Smooth muscle cell (in vitro differentiated cells): Measurements from ENCODE around the gene CCDC102A. TPM values are rescaled to one million over a fixed set of nuclear protein-coding genes. Genes with fewer than 3 reads are reported as not detected.
A peak's percentile ranks its signal among the peaks of the same experiment; 100 is the strongest.

Experiments used
- DNase-seq: peaks from one replicate; lab custom pipeline; 2025; ENCODE audit not compliant: unreplicated experiment; lab: John Stamatoyannopoulos, UW
- H2AFZ ChIP-seq: fragments of 200-600 bp; sonication (generic); 2 replicates; pipeline ENCODE4 v1.6.0; 2016; ENCODE audit warnings: antibody characterized with exemption, low read depth, mild to moderate bottlenecking
- H3F3A ChIP-seq: fragments of 200-600 bp; sonication (generic); 2 replicates; pipeline ENCODE4 v1.6.0; 2017; ENCODE audit warnings: antibody characterized with exemption, low read depth
- H3K27ac ChIP-seq: fragments of 200-600 bp; sonication (generic); 2 replicates; pipeline ENCODE4 v1.5.1; 2016; ENCODE audit warnings: low read depth, mild to moderate bottlenecking
- H3K27me3 ChIP-seq: fragments of 200-600 bp; sonication (generic); 2 replicates; pipeline ENCODE4 v1.6.1; 2016; ENCODE audit warnings: low read depth, mild to moderate bottlenecking
- H3K36me3 ChIP-seq: fragments of 200-600 bp; sonication (generic); 2 replicates; pipeline ENCODE4 v1.5.1; 2016; ENCODE audit warnings: low read depth
- H3K4me1 ChIP-seq: fragments of 200-600 bp; sonication (generic); 2 replicates; pipeline ENCODE4 v1.5.1; 2016; ENCODE audit warnings: low read depth
- H3K4me2 ChIP-seq: fragments of 200-600 bp; sonication (generic); 2 replicates; pipeline ENCODE4 v1.6.0; 2016; ENCODE audit warnings: mild to moderate bottlenecking
- H3K4me3 ChIP-seq: fragments of 200-600 bp; sonication (generic); 2 replicates; pipeline ENCODE4 v1.5.1; 2016; ENCODE audit warnings: mild to moderate bottlenecking
- H3K79me2 ChIP-seq: fragments of 200-600 bp; sonication (generic); 2 replicates; pipeline ENCODE4 v1.6.0; 2016; ENCODE audit warnings: low read depth, mild to moderate bottlenecking
- H3K9ac ChIP-seq: fragments of 200-600 bp; sonication (generic); 2 replicates; pipeline ENCODE4 v1.6.0; 2016; ENCODE audit warnings: low read depth
- H3K9me3 ChIP-seq: fragments of 200-600 bp; sonication (generic); replicated peaks from 2 replicates; pipeline ENCODE4 v1.5.1; 2016; ENCODE audit warnings: low read depth
- H4K20me1 ChIP-seq: fragments of 200-600 bp; sonication (generic); 2 replicates; pipeline ENCODE4 v1.6.0; 2016; ENCODE audit warnings: low read depth
- CTCF ChIP-seq: fragments of 200-600 bp; sonication (generic); IDR thresholded peaks from 2 replicates; pipeline ENCODE4 v1.5.1; 2017; ENCODE audit warnings: borderline replicate concordance, mild to moderate bottlenecking, antibody characterized with exemption; ENCODE audit not compliant: insufficient read depth, poor library complexity, severe bottlenecking
- WGBS: methylation state at CpG from one replicate; pipeline ENCODE4 v1.1.7; 2016; ENCODE audit warnings: low lambda C conversion rate; 5-methylcytosine and 5-hydroxymethylcytosine counted together
- polyA plus RNA-seq: library from polyadenylated mRNA; unstranded; fragments of >200 nt; fragmentation: Nextera tagmentation; extraction: Ambion mirVana; gene quantifications from 2 replicates; pipeline ENCODE4 v1.2.1, GENCODE V29; 2016
- total RNA-seq: library from RNA; depleted of rRNA; stranded (reverse); fragments of >200 nt; gene quantifications from 2 replicates; pipeline ENCODE4 v1.2.3, GENCODE V29; 2014

CCDC102A gene
- total and polyA plus RNA-seq, 2 experiments from 2014 or later = 10.8 to 25.3 TPM

DNA sequence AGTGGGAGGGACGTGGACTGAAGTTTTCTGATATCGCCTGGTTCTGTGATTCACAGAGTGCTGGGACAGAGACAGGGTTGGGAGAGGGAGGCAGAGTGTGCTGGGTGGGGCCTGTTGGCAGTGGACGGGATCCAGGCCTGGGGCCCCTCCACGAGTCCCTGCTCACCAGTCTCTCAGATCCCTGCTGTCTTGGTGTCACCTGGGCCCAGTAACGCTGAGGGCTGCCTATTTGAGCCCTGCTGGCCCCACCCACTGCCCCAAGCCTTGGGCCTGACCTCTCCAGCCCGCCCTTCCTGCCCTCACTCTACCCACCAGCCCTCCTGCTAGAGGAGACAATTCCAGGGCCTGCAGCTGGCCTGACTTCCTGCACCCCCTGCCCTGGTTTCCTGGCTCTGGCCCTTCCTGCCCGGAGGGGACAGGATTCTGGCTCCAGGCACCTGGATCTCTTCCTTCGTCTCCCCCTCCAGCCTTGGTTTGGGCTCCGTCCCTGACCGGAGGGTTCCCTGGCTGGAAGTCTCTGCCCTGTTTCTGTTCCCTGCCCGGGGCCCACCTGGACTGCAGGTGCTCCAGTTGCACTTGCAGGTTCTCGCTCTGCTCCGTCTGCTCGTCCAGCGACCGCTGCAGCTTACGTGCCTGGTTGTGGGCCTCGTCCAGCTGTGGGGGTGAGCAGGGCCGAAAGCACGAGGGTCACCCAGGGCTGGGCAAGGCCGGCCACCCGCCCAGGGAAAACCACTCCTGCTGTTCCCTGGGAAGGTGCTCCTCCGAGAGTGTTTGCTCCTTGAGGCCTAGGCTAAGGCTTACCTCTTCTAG is 21.4 kb downstream of the CCDC102A start:
- Histone ChIP-seq H3K4me3 (no peak overlapping the region), H3K4me1 (no peaks in the 10 kb centered on the region), H3K27me3 (no peaks in the 10 kb centered on the region), H3K9ac (no peak overlapping the region), H3K4me2 (no peak overlapping the region), H2AFZ (no peak overlapping the region), H3K36me3 (no peaks in the 10 kb centered on the region), H3K79me2 (no peaks in the 10 kb centered on the region), H4K20me1 (no peaks in the 10 kb centered on the region), H3K9me3 (no peaks in the 10 kb centered on the region), H3K27ac (no peak overlapping the region), H3F3A (peaks cover 16% of the 10 kb centered on the region)
- no peak for TF ChIP-seq CTCF
- 65% methylated on average over 23 of the region's 23 CpGs for WGBS
- DNase-seq = no peak

- H3K9ac ChIP-seq = no peak overlapping the region
- H3K4me3 ChIP-seq = no peak overlapping the region
- TF ChIP-seq CTCF = no peak
- DNase-seq = no peak
- H3K36me3 ChIP-seq = no peaks in the 10 kb centered on the region
- H3K27ac ChIP-seq = no peak overlapping the region
- H4K20me1 ChIP-seq = no peaks in the 10 kb centered on the region
- H3K4me1 ChIP-seq = no peaks in the 10 kb centered on the region
- no peaks in the 10 kb centered on the region for H3K9me3 ChIP-seq
- 35% methylated on average over 4 of the region's 4 CpGs for WGBS
- H3K27me3 ChIP-seq = no peaks in the 10 kb centered on the region
- H3K4me2 ChIP-seq = no peak overlapping the region
- H2AFZ ChIP-seq = no peak overlapping the region
- peaks cover 16% of the 10 kb centered on the region for H3F3A ChIP-seq
- no peaks in the 10 kb centered on the region for H3K79me2 ChIP-seq
These were observed 22.0 kb downstream of the CCDC102A start for GRCh38 chr16:57514371-57514770.

- H2AFZ ChIP-seq = no peak overlapping the region
- no peaks in the 10 kb centered on the region for H3K9me3 ChIP-seq
- H3K36me3 ChIP-seq = no peaks in the 10 kb centered on the region
- no peak overlapping the region for H3K27ac ChIP-seq
- H4K20me1 ChIP-seq = no peaks in the 10 kb centered on the region
- TF ChIP-seq CTCF = no peak
- peaks cover 16% of the 10 kb centered on the region for H3F3A ChIP-seq
- no peak overlapping the region for H3K9ac ChIP-seq
- DNase-seq = peak; percentile 31
- H3K79me2 ChIP-seq = no peaks in the 10 kb centered on the region
- H3K27me3 ChIP-seq = no peaks in the 10 kb centered on the region
- H3K4me3 ChIP-seq = no peak overlapping the region
- 16% methylated on average over 14 of the region's 14 CpGs for WGBS
- peak overlapping the region; percentile 59 for H3K4me2 ChIP-seq
- H3K4me1 ChIP-seq = no peaks in the 10 kb centered on the region
These were observed 22.8 kb downstream of the CCDC102A start for GRCh38 chr16:57513371-57514102.
